Vagina (tissue), 2 donors: ENCODE results near the gene COTL1.

Experiments
- POLR2A ChIP-seq, 2 donors: fragments of 450-650 bp; IDR thresholded peaks; one replicate each; pipeline ENCODE4 v1.6.1; 2017; ENCODE audit warnings: antibody characterized with exemption in 2 of 2, mild to moderate bottlenecking in 2 of 2, moderate library complexity in 2 of 2
- TF ChIP-seq, protein P1 (sequence below), 3 experiments: fragments of 450-650 bp in 2 of 3; fragments of 200-600 bp in 1 of 3; sonication (generic) in 1 of 3; IDR thresholded peaks; one replicate each; pipeline ENCODE4 v1.5.1; 2017 to 2019; ENCODE audit warnings: antibody characterized with exemption in 3 of 3, mild to moderate bottlenecking in 2 of 3, moderate library complexity in 2 of 3

DNA sequence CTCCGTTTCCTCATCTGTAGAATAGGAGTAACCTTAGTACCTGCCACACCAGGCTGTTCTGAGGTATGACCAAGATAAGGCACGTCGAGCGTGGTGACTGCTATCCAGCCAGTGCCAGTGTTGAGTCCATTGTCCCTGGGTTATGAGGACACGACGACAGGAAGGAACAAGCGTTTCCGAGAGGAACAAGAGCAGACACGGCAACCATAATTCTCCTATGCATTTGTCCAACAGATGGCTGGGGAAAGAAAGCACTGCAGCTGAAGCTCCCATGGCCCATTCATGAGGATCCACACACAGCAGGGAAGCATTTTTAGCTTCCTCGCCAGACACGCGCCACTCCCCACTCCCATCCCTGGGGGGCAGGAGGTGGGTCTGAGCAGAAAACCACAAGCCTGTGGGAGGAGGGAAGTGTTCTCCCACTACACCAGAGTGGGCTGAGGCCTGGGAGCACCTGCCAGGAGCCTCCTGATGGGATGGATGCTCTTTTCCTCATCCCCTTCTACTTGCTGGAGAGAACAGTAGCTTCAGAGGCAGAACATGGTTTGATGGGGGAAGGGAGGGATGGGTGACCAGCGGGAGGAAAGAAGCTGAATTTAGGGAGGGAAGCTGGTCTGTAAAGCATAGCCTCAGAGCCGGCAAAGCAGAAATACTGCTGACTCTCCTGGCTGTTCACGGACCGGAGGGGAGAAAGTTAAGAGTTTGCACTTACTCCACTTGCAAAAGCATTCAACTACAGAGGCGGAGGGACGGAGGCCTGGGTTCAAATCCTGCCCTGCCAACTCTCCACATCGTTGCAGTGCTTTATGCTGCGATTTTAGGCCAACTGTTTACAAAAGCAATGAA, 2.7 kb downstream of the COTL1 start:
- no peak for TF ChIP-seq POLR2A (IDR thresholded peaks at IDR 0.05)
- TF ChIP-seq, protein P1, sequence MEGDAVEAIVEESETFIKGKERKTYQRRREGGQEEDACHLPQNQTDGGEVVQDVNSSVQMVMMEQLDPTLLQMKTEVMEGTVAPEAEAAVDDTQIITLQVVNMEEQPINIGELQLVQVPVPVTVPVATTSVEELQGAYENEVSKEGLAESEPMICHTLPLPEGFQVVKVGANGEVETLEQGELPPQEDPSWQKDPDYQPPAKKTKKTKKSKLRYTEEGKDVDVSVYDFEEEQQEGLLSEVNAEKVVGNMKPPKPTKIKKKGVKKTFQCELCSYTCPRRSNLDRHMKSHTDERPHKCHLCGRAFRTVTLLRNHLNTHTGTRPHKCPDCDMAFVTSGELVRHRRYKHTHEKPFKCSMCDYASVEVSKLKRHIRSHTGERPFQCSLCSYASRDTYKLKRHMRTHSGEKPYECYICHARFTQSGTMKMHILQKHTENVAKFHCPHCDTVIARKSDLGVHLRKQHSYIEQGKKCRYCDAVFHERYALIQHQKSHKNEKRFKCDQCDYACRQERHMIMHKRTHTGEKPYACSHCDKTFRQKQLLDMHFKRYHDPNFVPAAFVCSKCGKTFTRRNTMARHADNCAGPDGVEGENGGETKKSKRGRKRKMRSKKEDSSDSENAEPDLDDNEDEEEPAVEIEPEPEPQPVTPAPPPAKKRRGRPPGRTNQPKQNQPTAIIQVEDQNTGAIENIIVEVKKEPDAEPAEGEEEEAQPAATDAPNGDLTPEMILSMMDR (IDR thresholded peaks at IDR 0.05), result no peak
